Omental fat pad (tissue), 4 donors: ENCODE results near the gene AP5Z1. TPM values are rescaled to one million over a fixed set of nuclear protein-coding genes. Genes with fewer than 3 reads are reported as not detected.

ENCODE experiments used
- ATAC-seq: fragments of 150-250 bp; one replicate; pipeline ENCODE4 v1.9.1; 2016; ENCODE audit warnings: mild to moderate bottlenecking, moderate library complexity; ENCODE audit not compliant: low FRiP score
- DNase-seq: peaks from one replicate; pipeline ENCODE4 v3.0.0-alpha.2; 2019; ENCODE audit warnings: low spot score
- CTCF ChIP-seq, 3 donors: fragments of 450-650 bp; IDR thresholded peaks; one replicate each; pipeline ENCODE4 v1.5.1; 2016 to 2017; ENCODE audit warnings: antibody characterized with exemption in 3 of 3, mild to moderate bottlenecking in 3 of 3, moderate library complexity in 2 of 3
- total RNA-seq, 4 donors: library from RNA; depleted of rRNA; stranded (reverse); fragments of >200 nt; gene quantifications; one replicate each; pipeline ENCODE4 v1.1.0, GENCODE V29; 2016

The AP5Z1 gene
- total RNA-seq, 4 donors from 2014 or later = 14.8 to 36.9 (median 28.1) TPM

- TF ChIP-seq CTCF (IDR thresholded peaks at IDR 0.05) = no peak
- no peak for ATAC-seq
- DNase-seq = no peak
Measured at GRCh38 chr7:4808565-4808964, 33.1 kb downstream of the AP5Z1 start.

GRCh38 chr7:4809091-4809591, 33.7 kb downstream of the AP5Z1 start:
- ATAC-seq = no peak
- no peak for DNase-seq
- TF ChIP-seq CTCF (IDR thresholded peaks at IDR 0.05) = no peak

GRCh38 chr7:4809666-4810065, 34.2 kb downstream of the AP5Z1 start:
- TF ChIP-seq CTCF (IDR thresholded peaks at IDR 0.05) = no peak
- no peak for DNase-seq
- no peak for ATAC-seq

- ATAC-seq (no peak), DNase-seq (no peak)
- no peak for TF ChIP-seq CTCF (IDR thresholded peaks at IDR 0.05)
Measured at GRCh38 chr7:4814433-4814832, 39.0 kb downstream of the AP5Z1 start.

- DNase-seq (no peak), ATAC-seq (no peak)
- no peak for TF ChIP-seq CTCF (IDR thresholded peaks at IDR 0.05)
Measured at GRCh38 chr7:4815121-4815520, 39.7 kb downstream of the AP5Z1 start.

GRCh38 chr7:4815609-4816418, 40.4 kb downstream of the AP5Z1 start:
- DNase-seq (no peak), ATAC-seq (no peak)
- TF ChIP-seq CTCF (IDR thresholded peaks at IDR 0.05) = no peak
